Measurements from ENCODE around the gene TNK2. TPM values are rescaled to one million over a fixed set of nuclear protein-coding genes. Genes with fewer than 3 reads are reported as not detected.

The TNK2 gene
- total RNA-seq, 1 experiment from 2014 or later = 55.1 TPM

- ChIA-PET POLR2A (interaction anchor here (1.3 to 1.6 kb wide), 2 partner anchors 10 to 14 kb away, joined by 4 read pairs; partner anchors contain the start of gene TNK2), CTCF (interaction anchor here (4.8 kb wide), 1 partner anchor 18 kb away, joined by 37 read pairs; no protein-coding TSS in a partner anchor), RAD21 (ENCODE audit: low non-redundant PET in 1 of 2, low total read pairs in 2 of 2, uncharacterized antibody in 2 of 2, unreplicated experiment in 2 of 2) (no interaction called here)
- H3K9ac ChIP-seq (ENCODE audit: low read length) = peak overlapping the region; percentile 81
- H3K4me1 ChIP-seq (ENCODE audit: control insufficient read depth in 1 of 2, insufficient read depth in 2 of 2, low read length in 2 of 2) = peaks cover 19 to 41% of the 10 kb centered on the region in 2 experiments
- no TSS peak for BruUV-seq (replicated peaks)
- peak; percentile 15 for ATAC-seq
- peak overlapping the region; percentile 84 for H3K27ac ChIP-seq (ENCODE audit: low read depth, low read length)
- peaks cover 8% of the 10 kb centered on the region; the same call in 1 of the 2 replicates for H3K79me2 ChIP-seq (ENCODE audit: insufficient read depth, low read length)
- no peaks in the 10 kb centered on the region for H3K27me3 ChIP-seq (ENCODE audit: insufficient read depth, low read length)
- DNase-seq (ENCODE audit: low read depth, low spot score) = no peak
- H4K20me1 ChIP-seq (ENCODE audit: insufficient read depth) = no peaks in the 10 kb centered on the region
- no peak for TF ChIP-seq SIN3A (IDR thresholded peaks at IDR 0.05; ENCODE audit: low read depth)
- TF ChIP-seq FOSL1 (IDR thresholded peaks at IDR 0.05; ENCODE audit: low read depth) = no peak
- TF ChIP-seq RAD21 (IDR thresholded peaks at IDR 0.05; ENCODE audit: low read depth) = no peak
- TF ChIP-seq TCF7L2 (IDR thresholded peaks at IDR 0.05; ENCODE audit: borderline replicate concordance, extremely low read depth, insufficient read depth, insufficient read length) = no peak
- no peak for TF ChIP-seq POLR2A (IDR thresholded peaks at IDR 0.05; ENCODE audit: borderline replicate concordance, extremely low read depth, insufficient read depth, insufficient read length)
- TF ChIP-seq, protein P1, sequence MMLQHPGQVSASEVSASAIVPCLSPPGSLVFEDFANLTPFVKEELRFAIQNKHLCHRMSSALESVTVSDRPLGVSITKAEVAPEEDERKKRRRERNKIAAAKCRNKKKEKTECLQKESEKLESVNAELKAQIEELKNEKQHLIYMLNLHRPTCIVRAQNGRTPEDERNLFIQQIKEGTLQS (IDR thresholded peaks at IDR 0.05) = no peak
- TF ChIP-seq JUND (IDR thresholded peaks at IDR 0.05) = no peak
- no peak for TF ChIP-seq ZBTB33 (IDR thresholded peaks at IDR 0.05; ENCODE audit: extremely low read depth, insufficient replicate concordance, low read length)
- no peak for TF ChIP-seq EZH2 (IDR thresholded peaks at IDR 0.05)
- TF ChIP-seq SP1 (IDR thresholded peaks at IDR 0.05; ENCODE audit: low read depth) = no peak
- no peak for TF ChIP-seq CBX3 (IDR thresholded peaks at IDR 0.05; ENCODE audit: low read depth)
- TF ChIP-seq EZH2phosphoT487 (IDR thresholded peaks at IDR 0.05; ENCODE audit: borderline replicate concordance) = no peak
- TF ChIP-seq, protein P2, sequence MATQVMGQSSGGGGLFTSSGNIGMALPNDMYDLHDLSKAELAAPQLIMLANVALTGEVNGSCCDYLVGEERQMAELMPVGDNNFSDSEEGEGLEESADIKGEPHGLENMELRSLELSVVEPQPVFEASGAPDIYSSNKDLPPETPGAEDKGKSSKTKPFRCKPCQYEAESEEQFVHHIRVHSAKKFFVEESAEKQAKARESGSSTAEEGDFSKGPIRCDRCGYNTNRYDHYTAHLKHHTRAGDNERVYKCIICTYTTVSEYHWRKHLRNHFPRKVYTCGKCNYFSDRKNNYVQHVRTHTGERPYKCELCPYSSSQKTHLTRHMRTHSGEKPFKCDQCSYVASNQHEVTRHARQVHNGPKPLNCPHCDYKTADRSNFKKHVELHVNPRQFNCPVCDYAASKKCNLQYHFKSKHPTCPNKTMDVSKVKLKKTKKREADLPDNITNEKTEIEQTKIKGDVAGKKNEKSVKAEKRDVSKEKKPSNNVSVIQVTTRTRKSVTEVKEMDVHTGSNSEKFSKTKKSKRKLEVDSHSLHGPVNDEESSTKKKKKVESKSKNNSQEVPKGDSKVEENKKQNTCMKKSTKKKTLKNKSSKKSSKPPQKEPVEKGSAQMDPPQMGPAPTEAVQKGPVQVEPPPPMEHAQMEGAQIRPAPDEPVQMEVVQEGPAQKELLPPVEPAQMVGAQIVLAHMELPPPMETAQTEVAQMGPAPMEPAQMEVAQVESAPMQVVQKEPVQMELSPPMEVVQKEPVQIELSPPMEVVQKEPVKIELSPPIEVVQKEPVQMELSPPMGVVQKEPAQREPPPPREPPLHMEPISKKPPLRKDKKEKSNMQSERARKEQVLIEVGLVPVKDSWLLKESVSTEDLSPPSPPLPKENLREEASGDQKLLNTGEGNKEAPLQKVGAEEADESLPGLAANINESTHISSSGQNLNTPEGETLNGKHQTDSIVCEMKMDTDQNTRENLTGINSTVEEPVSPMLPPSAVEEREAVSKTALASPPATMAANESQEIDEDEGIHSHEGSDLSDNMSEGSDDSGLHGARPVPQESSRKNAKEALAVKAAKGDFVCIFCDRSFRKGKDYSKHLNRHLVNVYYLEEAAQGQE (IDR thresholded peaks at IDR 0.05; ENCODE audit: low read depth) = no peak
- TF ChIP-seq CEBPB (IDR thresholded peaks at IDR 0.05; ENCODE audit: low read depth) = no peak
- no peak for TF ChIP-seq YY1 (IDR thresholded peaks at IDR 0.05; ENCODE audit: extremely low read depth, insufficient replicate concordance, low read depth, low read length)
- H3K36me3 ChIP-seq (ENCODE audit: control insufficient read depth in 1 of 2, insufficient read depth in 2 of 2, low read length in 2 of 2) = no peaks in the 10 kb centered on the region; a peak in 1 of 4 replicates
- H3K4me2 ChIP-seq (ENCODE audit: low read length) = peak overlapping the region; percentile 84
- intact Hi-C loops (cut with micrococcal nuclease) = no loop called here
- H3K9me2 ChIP-seq (ENCODE audit: insufficient read depth) = no peaks in the 10 kb centered on the region
- H3K9me3 ChIP-seq (ENCODE audit: control insufficient read depth in 1 of 2, insufficient read depth in 1 of 2, low read depth in 1 of 2, low read length in 2 of 2) = no peaks in the 10 kb centered on the region
- H3K4me3 ChIP-seq (replicated peaks in 1 of 2; ENCODE audit: low read depth in 1 of 2, low read length in 2 of 2) = peak overlapping the region; percentile 76 to 90
- no peak overlapping the region for H2AFZ ChIP-seq (ENCODE audit: low read depth, low read length, poor library complexity, severe bottlenecking)
Measured at GRCh38 chr3:195897081-195897852, 11.1 kb downstream of the TNK2 start.

Data from HCT116 (cell line).